ENCODE data around the gene DBX1.
A peak's percentile ranks its signal among the peaks of the same experiment; 100 is the strongest.

DBX1 gene

DNA sequence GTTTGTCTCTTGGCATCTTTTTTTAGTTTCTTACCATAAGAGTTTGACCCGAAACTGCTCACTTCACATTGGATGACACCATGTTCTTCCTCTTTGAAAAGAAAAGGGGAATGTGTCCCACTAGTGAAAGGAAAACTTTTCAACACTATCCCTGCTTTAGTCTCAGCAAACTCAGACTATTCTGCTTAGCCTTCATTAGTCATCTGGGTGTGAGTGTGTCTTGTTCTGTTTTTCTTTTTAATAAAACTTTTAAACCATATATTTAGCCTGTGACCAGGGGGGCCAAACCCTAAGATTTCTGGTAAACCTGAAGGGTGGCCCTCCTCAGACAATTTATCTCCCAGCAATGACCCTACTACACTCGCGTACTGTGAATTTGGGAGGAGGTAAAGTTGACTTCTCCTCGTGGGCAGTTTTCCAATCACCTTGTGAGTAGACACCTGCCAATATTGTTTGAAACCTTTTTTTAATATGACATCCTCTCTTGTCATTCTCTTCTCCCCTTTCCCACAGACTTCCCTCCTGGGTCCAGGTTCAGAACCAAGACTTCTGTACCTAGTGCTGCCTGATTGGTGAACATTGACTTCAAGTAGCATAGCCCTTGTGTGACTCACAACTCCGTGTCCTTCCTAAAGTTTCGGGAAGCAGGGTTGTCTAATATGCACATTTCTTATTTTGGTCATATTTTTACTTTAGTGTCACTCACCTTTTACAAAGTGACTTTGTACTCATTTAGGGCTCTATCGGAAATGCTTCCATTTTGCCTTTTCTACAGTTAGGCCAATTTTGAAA is 39.9 kb downstream of the DBX1 start:
- no peak for DNase-seq

GRCh38 chr11:20119315-20119714 is 41.0 kb downstream of the DBX1 start:
- DNase-seq = no peak

DNA sequence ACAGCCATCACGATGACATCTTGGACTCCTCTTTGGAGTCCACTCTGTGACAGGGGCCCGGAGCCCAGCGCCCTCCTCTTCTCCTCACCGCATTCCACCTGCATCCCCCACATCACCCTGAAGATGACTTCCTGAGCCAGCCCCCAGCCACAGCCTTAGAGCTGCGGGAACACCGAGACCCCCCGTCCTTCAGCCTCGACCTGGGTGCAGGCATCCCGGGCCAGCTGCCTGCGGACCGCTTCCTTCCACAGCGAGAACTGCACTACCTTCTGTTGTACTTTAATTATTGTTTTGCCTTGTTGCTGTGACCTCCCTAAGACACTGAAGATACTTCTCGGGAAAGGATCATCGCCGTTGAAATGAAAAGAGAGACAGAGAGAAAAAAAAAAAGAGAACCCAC is 42.1 kb downstream of the DBX1 start:
- DNase-seq = no peak

DNA sequence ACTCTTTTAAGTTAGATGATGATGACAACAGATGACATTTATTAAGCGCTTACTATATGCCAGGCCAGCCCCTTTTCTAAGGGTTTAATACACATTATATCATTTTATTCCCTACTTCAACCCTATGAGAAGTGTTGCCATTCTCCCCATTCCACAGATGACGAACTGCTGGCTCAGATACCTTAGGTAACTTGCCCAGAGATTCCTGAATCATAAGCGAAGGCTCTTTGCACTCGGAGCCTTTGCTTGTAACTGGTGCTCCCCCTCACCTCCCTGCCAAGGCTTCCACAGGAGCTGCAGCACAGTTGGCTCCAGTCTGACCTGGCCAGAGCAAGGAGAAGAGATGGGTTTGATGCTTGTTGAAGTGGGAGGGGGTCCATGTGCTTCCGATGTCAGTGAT is 43.0 kb downstream of the DBX1 start:
- DNase-seq = no peak

GRCh38 chr11:20116825-20117224 is 43.5 kb downstream of the DBX1 start:
- no peak for DNase-seq

DNA sequence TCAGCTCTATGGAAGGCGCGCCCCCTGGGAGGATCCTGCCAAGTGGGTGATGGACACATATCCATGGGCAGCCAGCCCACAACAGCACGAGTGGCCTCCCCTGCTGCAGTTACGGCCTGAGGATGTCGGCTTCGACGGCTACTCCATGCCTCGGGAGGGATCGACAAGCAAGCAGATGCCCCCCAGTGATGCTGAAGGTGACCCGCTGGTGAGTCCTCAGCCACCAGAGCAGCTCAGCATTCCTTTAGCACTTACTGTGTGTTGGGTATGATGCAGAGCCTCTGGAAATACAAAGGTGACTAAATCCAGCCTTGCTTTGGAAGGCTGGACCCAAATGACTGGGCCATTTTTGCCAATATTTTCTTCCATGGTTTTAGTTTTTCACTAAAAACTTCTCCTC is 45.7 kb downstream of the DBX1 start:
- no peak for DNase-seq

DNA sequence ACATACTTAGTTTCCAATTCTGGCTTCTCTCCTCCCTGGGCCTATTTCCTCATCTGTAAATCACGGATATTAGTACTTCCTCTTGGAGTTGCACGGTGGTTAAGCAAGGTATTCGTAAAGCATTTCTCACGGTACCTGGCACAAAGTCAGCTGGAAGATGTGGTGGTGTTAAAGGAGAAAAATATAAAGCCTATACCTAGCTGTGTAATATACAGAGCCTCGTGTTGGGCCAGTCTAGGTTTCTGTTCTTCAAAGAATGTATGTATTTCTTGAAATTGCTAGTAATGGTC is 47.2 kb downstream of the DBX1 start:
- DNase-seq = no peak

DNA sequence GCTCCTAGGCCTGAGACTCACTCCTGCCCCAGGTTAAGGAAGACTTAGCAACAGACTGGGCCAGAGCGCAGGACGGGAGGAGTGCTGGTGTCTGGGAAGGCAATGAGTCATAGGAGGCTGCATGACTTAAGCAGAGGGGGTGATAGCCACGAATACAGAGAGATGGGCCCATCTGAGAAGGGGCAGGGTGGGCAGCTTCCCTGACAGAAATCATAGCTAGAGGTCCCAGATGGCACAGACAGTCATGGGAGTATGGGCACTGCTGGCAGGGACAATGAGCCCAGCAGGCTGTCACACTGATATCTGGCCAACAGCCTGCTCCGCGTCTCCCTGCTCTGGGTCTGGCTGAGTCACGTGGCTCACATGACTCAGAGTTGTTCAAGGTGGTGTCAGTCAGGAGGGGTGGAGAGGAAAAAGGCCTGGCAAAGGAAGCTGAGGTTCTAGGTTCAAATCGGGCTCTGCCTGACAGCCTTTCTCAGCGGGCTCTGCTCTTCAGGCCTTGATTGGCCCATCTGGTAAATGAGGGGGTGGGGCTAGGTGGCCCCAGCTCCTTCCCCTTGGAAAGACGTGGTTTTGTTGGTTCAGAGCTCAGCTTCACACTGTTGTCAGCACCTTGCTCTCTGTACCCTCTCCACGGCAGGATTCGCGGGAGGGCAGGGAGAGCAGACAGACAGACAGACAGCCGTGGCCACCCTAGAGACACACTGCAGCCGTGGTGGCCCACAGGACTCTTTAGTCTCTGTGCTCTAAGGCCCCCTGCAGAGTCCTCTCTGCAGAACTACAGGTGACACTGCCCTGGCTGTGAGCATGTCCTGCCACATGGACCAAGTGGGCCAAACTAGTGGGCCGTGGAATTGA is 47.8 kb downstream of the DBX1 start:
- no peak for DNase-seq

- no peak for DNase-seq
Measured at GRCh38 chr11:20111871-20112270, 48.4 kb downstream of the DBX1 start.

- peak; percentile 53 for DNase-seq
Measured at GRCh38 chr11:20110908-20111669, 49.2 kb downstream of the DBX1 start.

GRCh38 chr11:20109731-20110445 is 50.4 kb downstream of the DBX1 start:
- no peak for DNase-seq

Data from eye (tissue), 1 donor.